Endometrial microvascular endothelial cells (primary cell): Measurements from ENCODE around the gene TMEM244. TPM values are rescaled to one million over a fixed set of nuclear protein-coding genes. Genes with fewer than 3 reads are reported as not detected.

Experiments used
- total RNA-seq: library from RNA; depleted of rRNA; stranded (reverse); fragments of >200 nt; gene quantifications from one replicate; pipeline ENCODE4 v1.2.3, GENCODE V29; 2015; ENCODE audit errors: inconsistent ontology term

The TMEM244 gene
- total RNA-seq, 1 donor from 2014 or later = not detected

Other genes with a start within 250 kb of the TMEM244 start
- gene ARHGAP18, start 151.1 kb downstream of the TMEM244 start, total RNA-seq = 81.6 TPM
- 9.0 TPM for gene L3MBTL3, start 157.3 kb upstream of the TMEM244 start, total RNA-seq